ENCODE data around the gene DLX6.

Gene DLX6

DNA sequence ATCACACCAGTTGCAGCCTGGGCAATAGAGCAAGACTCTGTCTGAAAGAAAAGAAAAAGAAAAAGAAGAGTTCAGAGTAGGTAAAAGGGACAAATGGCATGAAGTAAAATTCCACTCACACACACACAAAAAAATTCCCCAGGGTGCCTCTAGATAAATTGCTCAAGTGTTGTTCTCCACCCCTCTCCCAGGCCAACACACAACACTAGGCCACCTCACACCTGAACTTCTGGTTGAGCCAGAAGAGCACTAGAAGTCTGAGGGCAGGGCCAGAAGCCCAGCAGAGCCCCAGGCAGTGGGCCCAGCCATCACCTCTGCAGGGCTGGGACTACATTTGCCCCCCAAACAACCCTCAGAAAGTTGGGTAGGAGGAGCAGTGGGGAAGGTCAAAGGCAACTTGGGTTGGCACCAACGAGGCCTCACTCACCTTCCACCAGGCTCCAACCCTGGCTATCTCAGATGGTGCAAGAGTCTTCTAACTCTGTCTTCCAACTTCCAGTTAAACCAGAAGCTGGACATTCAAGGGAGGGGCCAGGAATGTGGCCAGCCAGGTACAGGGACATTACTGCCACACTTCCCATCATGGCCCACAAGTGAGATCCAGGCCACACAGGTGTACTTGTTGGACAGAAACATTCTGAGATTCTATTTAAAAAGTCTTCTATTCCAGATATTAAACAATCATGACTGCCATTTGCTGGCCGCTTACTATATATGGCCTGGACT, 25.6 kb upstream of the DLX6 start:
- no peak overlapping the region for H3K27ac ChIP-seq (ENCODE audit: low read length)
- no peak overlapping the region for H3K4me2 ChIP-seq (ENCODE audit: low read length)
- no peaks in the 10 kb centered on the region for H3K27me3 ChIP-seq (ENCODE audit: low read depth, low read length)
- H3K9me3 ChIP-seq (ENCODE audit: insufficient read depth, low read length) = no peaks in the 10 kb centered on the region
- no peak overlapping the region for H3K9ac ChIP-seq (ENCODE audit: low read length)
- no peaks in the 10 kb centered on the region for H3K36me3 ChIP-seq (replicated peaks; ENCODE audit: low read depth, low read length)
- H3K79me2 ChIP-seq (ENCODE audit: low read length) = no peaks in the 10 kb centered on the region
- no peak overlapping the region for H3K4me3 ChIP-seq (ENCODE audit: low read length)
- TF ChIP-seq, protein P1, sequence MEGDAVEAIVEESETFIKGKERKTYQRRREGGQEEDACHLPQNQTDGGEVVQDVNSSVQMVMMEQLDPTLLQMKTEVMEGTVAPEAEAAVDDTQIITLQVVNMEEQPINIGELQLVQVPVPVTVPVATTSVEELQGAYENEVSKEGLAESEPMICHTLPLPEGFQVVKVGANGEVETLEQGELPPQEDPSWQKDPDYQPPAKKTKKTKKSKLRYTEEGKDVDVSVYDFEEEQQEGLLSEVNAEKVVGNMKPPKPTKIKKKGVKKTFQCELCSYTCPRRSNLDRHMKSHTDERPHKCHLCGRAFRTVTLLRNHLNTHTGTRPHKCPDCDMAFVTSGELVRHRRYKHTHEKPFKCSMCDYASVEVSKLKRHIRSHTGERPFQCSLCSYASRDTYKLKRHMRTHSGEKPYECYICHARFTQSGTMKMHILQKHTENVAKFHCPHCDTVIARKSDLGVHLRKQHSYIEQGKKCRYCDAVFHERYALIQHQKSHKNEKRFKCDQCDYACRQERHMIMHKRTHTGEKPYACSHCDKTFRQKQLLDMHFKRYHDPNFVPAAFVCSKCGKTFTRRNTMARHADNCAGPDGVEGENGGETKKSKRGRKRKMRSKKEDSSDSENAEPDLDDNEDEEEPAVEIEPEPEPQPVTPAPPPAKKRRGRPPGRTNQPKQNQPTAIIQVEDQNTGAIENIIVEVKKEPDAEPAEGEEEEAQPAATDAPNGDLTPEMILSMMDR (IDR thresholded peaks at IDR 0.05; ENCODE audit: low read depth, low read length) = no peak
- TF ChIP-seq EZH2phosphoT487 (IDR thresholded peaks at IDR 0.05; ENCODE audit: low read depth) = no peak
- H4K20me1 ChIP-seq (ENCODE audit: insufficient read depth, low read length) = no peaks in the 10 kb centered on the region
- no peaks in the 10 kb centered on the region for H3K4me1 ChIP-seq (ENCODE audit: low read length)
- H2AFZ ChIP-seq (ENCODE audit: low read depth, low read length) = no peak overlapping the region

DNA sequence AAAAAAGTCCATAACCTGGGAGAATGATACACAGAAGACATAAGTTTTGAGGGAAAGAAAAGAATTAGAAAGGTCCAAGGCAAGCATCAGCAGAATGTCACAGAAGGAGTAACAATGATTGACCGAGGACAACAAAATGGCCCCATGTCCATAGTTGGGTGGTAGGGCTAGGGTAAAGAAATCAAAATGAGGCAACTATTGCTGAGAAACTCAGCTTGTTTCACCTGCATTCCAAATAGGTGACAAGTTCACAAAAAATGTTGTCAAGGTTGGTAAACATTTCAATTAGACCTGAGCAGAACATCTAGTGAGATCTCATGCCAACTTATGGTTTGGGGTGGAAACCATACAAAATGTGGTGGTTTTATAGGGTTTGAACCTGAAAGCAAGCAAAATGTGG, 22.8 kb upstream of the DLX6 start:
- Histone ChIP-seq H3K9ac (ENCODE audit: low read length) (no peak overlapping the region), H3K27ac (ENCODE audit: low read length) (no peak overlapping the region), H3K36me3 (replicated peaks; ENCODE audit: low read depth, low read length) (no peaks in the 10 kb centered on the region), H3K4me3 (ENCODE audit: low read length) (no peak overlapping the region), H3K27me3 (ENCODE audit: low read depth, low read length) (peaks cover under 1% of the 10 kb centered on the region; the same call in 1 of the 2 replicates), H2AFZ (ENCODE audit: low read depth, low read length) (no peak overlapping the region), H3K79me2 (ENCODE audit: low read length) (no peaks in the 10 kb centered on the region), H3K4me2 (ENCODE audit: low read length) (no peak overlapping the region), H3K4me1 (ENCODE audit: low read length) (peaks cover 7% of the 10 kb centered on the region), H3K9me3 (ENCODE audit: insufficient read depth, low read length) (no peaks in the 10 kb centered on the region), H4K20me1 (ENCODE audit: insufficient read depth, low read length) (no peaks in the 10 kb centered on the region)
- TF ChIP-seq EZH2phosphoT487 (IDR thresholded peaks at IDR 0.05; ENCODE audit: low read depth) = no peak
- TF ChIP-seq, protein P1 (IDR thresholded peaks at IDR 0.05; ENCODE audit: low read depth, low read length) = no peak

DNA sequence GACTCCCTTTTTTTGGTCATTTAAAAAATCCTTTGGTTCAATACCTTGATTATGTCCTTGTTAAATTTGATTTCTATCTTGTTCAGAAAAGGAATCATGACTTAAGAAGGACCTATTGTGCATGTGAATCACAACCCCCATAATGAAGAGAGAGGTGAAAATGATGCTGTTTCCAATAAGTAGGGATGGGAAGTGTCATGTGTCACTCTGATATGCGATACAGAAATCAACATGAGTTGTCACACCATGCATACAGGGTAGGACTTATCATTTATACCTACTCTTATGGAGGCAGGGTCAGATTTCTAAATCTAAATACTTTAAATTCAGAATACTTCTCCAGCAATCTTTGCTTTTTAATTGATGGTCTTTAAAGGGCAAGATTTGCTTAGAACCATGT, 19.4 kb upstream of the DLX6 start:
- H3K27ac ChIP-seq (ENCODE audit: low read length) = no peak overlapping the region
- H3K4me2 ChIP-seq (ENCODE audit: low read length) = no peak overlapping the region
- peaks cover 15% of the 10 kb centered on the region for H3K27me3 ChIP-seq (ENCODE audit: low read depth, low read length)
- H3K36me3 ChIP-seq (replicated peaks; ENCODE audit: low read depth, low read length) = no peaks in the 10 kb centered on the region
- H2AFZ ChIP-seq (ENCODE audit: low read depth, low read length) = no peak overlapping the region
- H3K4me3 ChIP-seq (ENCODE audit: low read length) = no peak overlapping the region
- H3K4me1 ChIP-seq (ENCODE audit: low read length) = peaks cover 7% of the 10 kb centered on the region
- H3K9ac ChIP-seq (ENCODE audit: low read length) = no peak overlapping the region
- H3K9me3 ChIP-seq (ENCODE audit: insufficient read depth, low read length) = no peaks in the 10 kb centered on the region
- no peaks in the 10 kb centered on the region for H4K20me1 ChIP-seq (ENCODE audit: insufficient read depth, low read length)
- TF ChIP-seq, protein P1 (IDR thresholded peaks at IDR 0.05; ENCODE audit: low read depth, low read length) = no peak
- TF ChIP-seq EZH2phosphoT487 (IDR thresholded peaks at IDR 0.05; ENCODE audit: low read depth) = no peak
- H3K79me2 ChIP-seq (ENCODE audit: low read length) = no peaks in the 10 kb centered on the region

DNA sequence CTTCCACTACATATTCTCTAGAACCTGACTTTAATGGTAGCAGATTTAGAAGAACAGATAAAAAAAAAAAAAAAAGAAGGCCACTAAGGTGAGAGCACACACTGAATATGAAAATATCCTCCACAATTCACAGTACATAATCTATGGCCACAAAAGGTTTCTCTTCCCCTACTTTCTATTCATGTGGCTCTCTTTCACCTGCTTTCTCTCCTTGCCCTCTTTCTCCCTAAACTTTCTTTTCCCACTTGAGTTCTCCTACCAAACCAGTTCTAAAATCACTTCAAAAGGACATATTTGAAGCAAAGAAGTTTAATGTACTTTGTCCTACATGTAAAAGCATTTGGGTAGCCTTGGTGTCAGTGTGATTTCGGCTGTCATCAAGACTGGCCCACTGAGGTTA, 18.5 kb upstream of the DLX6 start:
- no peaks in the 10 kb centered on the region for H3K36me3 ChIP-seq (replicated peaks; ENCODE audit: low read depth, low read length)
- H3K27ac ChIP-seq (ENCODE audit: low read length) = no peak overlapping the region
- no peak overlapping the region for H3K9ac ChIP-seq (ENCODE audit: low read length)
- no peaks in the 10 kb centered on the region for H3K79me2 ChIP-seq (ENCODE audit: low read length)
- peaks cover 15% of the 10 kb centered on the region for H3K27me3 ChIP-seq (ENCODE audit: low read depth, low read length)
- H4K20me1 ChIP-seq (ENCODE audit: insufficient read depth, low read length) = no peaks in the 10 kb centered on the region
- no peak for TF ChIP-seq EZH2phosphoT487 (IDR thresholded peaks at IDR 0.05; ENCODE audit: low read depth)
- TF ChIP-seq, protein P1 (IDR thresholded peaks at IDR 0.05; ENCODE audit: low read depth, low read length) = no peak
- H3K9me3 ChIP-seq (ENCODE audit: insufficient read depth, low read length) = no peaks in the 10 kb centered on the region
- H3K4me3 ChIP-seq (ENCODE audit: low read length) = no peak overlapping the region
- no peak overlapping the region for H2AFZ ChIP-seq (ENCODE audit: low read depth, low read length)
- H3K4me2 ChIP-seq (ENCODE audit: low read length) = no peak overlapping the region
- H3K4me1 ChIP-seq (ENCODE audit: low read length) = peaks cover 7% of the 10 kb centered on the region

Measured in OCI-LY3 (cell line).